Ascending aorta (tissue), 2 donors: ENCODE measurements around the gene TSNAXIP1. TPM values are rescaled to one million over a fixed set of nuclear protein-coding genes. Genes with fewer than 3 reads are reported as not detected.

Experiments
- DNase-seq, 2 donors: peaks; one replicate each; pipeline ENCODE4 v3.0.0-alpha.2; 2019; ENCODE audit warnings: low spot score in 2 of 2
- H3K27ac ChIP-seq, 2 donors: fragments of 200-600 bp; sonication (generic); one replicate each; pipeline ENCODE4 v1.5.1; 2016 to 2017; ENCODE audit warnings: mild to moderate bottlenecking in 1 of 2
- H3K27me3 ChIP-seq: fragments of 200-600 bp; sonication (generic); one replicate; pipeline ENCODE4 v1.5.1; 2017
- H3K36me3 ChIP-seq, 2 donors: fragments of 200-600 bp; sonication (generic); one replicate each; pipeline ENCODE4 v1.5.1; 2016
- H3K4me1 ChIP-seq, 2 donors: fragments of 200-600 bp; sonication (generic); one replicate each; pipeline ENCODE4 v1.5.1; 2016 to 2017; ENCODE audit warnings: mild to moderate bottlenecking in 1 of 2
- H3K4me3 ChIP-seq, 2 donors: fragments of 200-600 bp; sonication (generic); one replicate each; pipeline ENCODE4 v1.5.1; 2016 to 2017; ENCODE audit warnings: mild to moderate bottlenecking in 1 of 2
- H3K9me3 ChIP-seq, 2 donors: fragments of 200-600 bp; sonication (generic); one replicate each; pipeline ENCODE4 v1.5.1; 2016
- CTCF ChIP-seq, 3 experiments: fragments of 200-600 bp in 2 of 3; fragments of 450-650 bp in 1 of 3; sonication (generic) in 2 of 3; IDR thresholded peaks; one replicate each; pipeline ENCODE4 v1.5.1; 2016 to 2019; ENCODE audit warnings: antibody characterized with exemption in 3 of 3, mild to moderate bottlenecking in 1 of 3, moderate library complexity in 1 of 3
- intact Hi-C: fragments of 100-400 bp; cut with DNase I; formaldehyde crosslinking; loops from one replicate; pipeline ENCODE4 v1.15.1; 2023
- total RNA-seq: library from RNA; depleted of rRNA; stranded (reverse); fragments of >200 nt; gene quantifications from one replicate; pipeline ENCODE4 v1.1.0, GENCODE V29; 2016

Gene TSNAXIP1
- total RNA-seq, 1 donor from 2014 or later = 5.4 TPM

- Histone ChIP-seq H3K9me3 (no peaks in the 10 kb centered on the region), H3K36me3 (peaks cover 53 to 57% of the 10 kb centered on the region in 2 donors), H3K27me3 (no peaks in the 10 kb centered on the region), H3K27ac (peak overlapping the region; percentile 83 to 86), H3K4me3 (peak overlapping the region; percentile 87 to 91), H3K4me1 (peaks cover 0 to 15% of the 10 kb centered on the region in 2 donors)
- DNase-seq = no peak
- intact Hi-C loops = loop anchor here (5.0 kb wide), 1 partner anchor 40 kb away; no protein-coding TSS in a partner anchor
- TF ChIP-seq CTCF (IDR thresholded peaks at IDR 0.05) = no peak
Measured at GRCh38 chr16:67872131-67872630, 65.5 kb downstream of the TSNAXIP1 start.

GRCh38 chr16:67872631-67873434, 66.1 kb downstream of the TSNAXIP1 start, which contains the start of gene EDC4:
TSS of gene EDC4 (plus strand) at chr16:67873052. CDS start at chr16:67873262, 210 bp downstream.
- Histone ChIP-seq H3K36me3 (peaks cover 53 to 57% of the 10 kb centered on the region in 2 donors), H3K27ac (peak within 1 kb of the TSS; percentile 83 to 86), H3K4me3 (peak within 1 kb of the TSS; percentile 87 to 91), H3K4me1 (peaks cover 0 to 15% of the 10 kb centered on the region in 2 donors), H3K9me3 (no peaks in the 10 kb centered on the region), H3K27me3 (no peaks in the 10 kb centered on the region)
- TF ChIP-seq CTCF (IDR thresholded peaks at IDR 0.05) = no peak
- DNase-seq = peak; percentile 41 to 93
- intact Hi-C loops = loop anchor here (1.0 to 5.0 kb wide), 2 partner anchors 26 to 41 kb away; partner anchors contain the start of gene CENPT

- no peaks in the 10 kb centered on the region for H3K27me3 ChIP-seq
- H3K4me3 ChIP-seq = peak overlapping the region; percentile 87 to 91
- H3K27ac ChIP-seq = peak overlapping the region; percentile 83 to 86
- no peaks in the 10 kb centered on the region for H3K9me3 ChIP-seq
- no peak for DNase-seq
- no peak for TF ChIP-seq CTCF (IDR thresholded peaks at IDR 0.05)
- intact Hi-C loops = loop anchor here (1.0 to 5.0 kb wide), 2 partner anchors 26 to 41 kb away; partner anchors contain the start of gene CENPT
- peaks cover 53 to 57% of the 10 kb centered on the region in 2 donors for H3K36me3 ChIP-seq
- H3K4me1 ChIP-seq = peaks cover 0 to 15% of the 10 kb centered on the region in 2 donors
Measured at GRCh38 chr16:67873435-67874370, 67.0 kb downstream of the TSNAXIP1 start.

GRCh38 chr16:67874372-67874771, 67.7 kb downstream of the TSNAXIP1 start:
- DNase-seq = no peak
- Histone ChIP-seq H3K4me1 (peaks cover 0 to 15% of the 10 kb centered on the region in 2 donors), H3K9me3 (no peaks in the 10 kb centered on the region), H3K27me3 (no peaks in the 10 kb centered on the region), H3K36me3 (peaks cover 58 to 59% of the 10 kb centered on the region in 2 donors), H3K27ac (no peak overlapping the region), H3K4me3 (peak overlapping the region; percentile 87 to 91)
- TF ChIP-seq CTCF (IDR thresholded peaks at IDR 0.05) = no peak
- intact Hi-C loops = loop anchor here (5.0 kb wide), 1 partner anchor 42 kb away; no protein-coding TSS in a partner anchor

- H3K27me3 ChIP-seq = no peaks in the 10 kb centered on the region
- intact Hi-C loops = no loop called here
- H3K4me3 ChIP-seq = no peak overlapping the region
- DNase-seq = no peak
- H3K36me3 ChIP-seq = peaks cover 64% of the 10 kb centered on the region in 2 donors
- TF ChIP-seq CTCF (IDR thresholded peaks at IDR 0.05) = no peak
- H3K27ac ChIP-seq = no peak overlapping the region
- H3K9me3 ChIP-seq = no peaks in the 10 kb centered on the region
- peaks cover 0 to 15% of the 10 kb centered on the region in 2 donors for H3K4me1 ChIP-seq
Measured at GRCh38 chr16:67877064-67877463, 70.4 kb downstream of the TSNAXIP1 start.
